H9 (cell line): ENCODE data around the gene ALDH1B1. TPM values are rescaled to one million over a fixed set of nuclear protein-coding genes. Genes with fewer than 3 reads are reported as not detected.

Experiments used
- DNase-seq: peaks from one replicate; pipeline ENCODE4 v3.0.0-alpha.2; 2017
- H2AFZ ChIP-seq: one replicate; pipeline ENCODE4 v1.6.1; 2013; ENCODE audit warnings: mild to moderate bottlenecking, low read length, control low read depth, moderate library complexity
- H2AK5ac ChIP-seq: 2 replicates; pipeline ENCODE4 v1.6.1; 2013; ENCODE audit warnings: low read length, control low read depth, mixed read lengths; ENCODE audit not compliant: insufficient read length
- H2BK120ac ChIP-seq: one replicate; pipeline ENCODE4 v1.6.1; 2013; ENCODE audit warnings: low read depth, mild to moderate bottlenecking, low read length, control low read depth, inconsistent platforms; ENCODE audit not compliant: poor library complexity, severe bottlenecking
- H2BK12ac ChIP-seq: 2 replicates; pipeline ENCODE4 v1.6.1; 2013; ENCODE audit warnings: low read length, control low read depth, mixed read lengths, low read depth; ENCODE audit not compliant: insufficient read length
- H2BK15ac ChIP-seq: 2 replicates; pipeline ENCODE4 v1.6.1; 2013; ENCODE audit warnings: low read depth, low read length, control low read depth
- H2BK20ac ChIP-seq: one replicate; pipeline ENCODE4 v1.6.1; 2013; ENCODE audit warnings: low read depth, mild to moderate bottlenecking, low read length, control low read depth, inconsistent platforms; ENCODE audit not compliant: poor library complexity, severe bottlenecking
- H2BK5ac ChIP-seq: 2 replicates; pipeline ENCODE4 v1.6.1; 2013; ENCODE audit warnings: low read length, control low read depth, mixed read lengths; ENCODE audit not compliant: insufficient read length
- H3K14ac ChIP-seq: 2 replicates; pipeline ENCODE4 v1.6.1; 2013; ENCODE audit warnings: low read length, control low read depth; ENCODE audit not compliant: insufficient read depth
- H3K18ac ChIP-seq: 2 replicates; pipeline ENCODE4 v1.6.1; 2013; ENCODE audit warnings: low read depth, mild to moderate bottlenecking, mixed read lengths, low read length, control low read depth; ENCODE audit not compliant: insufficient read length
- H3K23ac ChIP-seq: 2 replicates; pipeline ENCODE4 v1.6.1; 2013; ENCODE audit warnings: low read length, control low read depth, mixed read lengths, low read depth; ENCODE audit not compliant: insufficient read length
- H3K23me2 ChIP-seq: 2 replicates; pipeline ENCODE4 v1.6.1; 2013; ENCODE audit warnings: low read depth, mild to moderate bottlenecking, mixed read lengths, low read length, control low read depth; ENCODE audit not compliant: insufficient read length, poor library complexity, severe bottlenecking
- H3K27ac ChIP-seq: 2 replicates; pipeline ENCODE4 v1.5.1; 2013; ENCODE audit warnings: low read length, control low read depth, mixed read lengths, low read depth; ENCODE audit not compliant: insufficient read length
- H3K27me3 ChIP-seq: 2 replicates; pipeline ENCODE4 v1.6.1; 2013; ENCODE audit warnings: low read length, control low read depth, inconsistent platforms; ENCODE audit not compliant: insufficient read depth
- H3K4ac ChIP-seq: 2 replicates; pipeline ENCODE4 v1.6.1; 2013; ENCODE audit warnings: low read depth, mild to moderate bottlenecking, control low read depth, inconsistent platforms, low read length, moderate library complexity
- H3K4me1 ChIP-seq: 2 replicates; pipeline ENCODE4 v1.6.1; 2013; ENCODE audit warnings: low read length, control low read depth, inconsistent platforms; ENCODE audit not compliant: insufficient read depth
- H3K4me2 ChIP-seq: 2 replicates; pipeline ENCODE4 v1.6.1; 2013; ENCODE audit warnings: low read length, control low read depth, mixed read lengths; ENCODE audit not compliant: insufficient read length, insufficient read depth
- H3K56ac ChIP-seq: 2 replicates; pipeline ENCODE4 v1.6.1; 2013; ENCODE audit warnings: low read depth, mild to moderate bottlenecking, mixed read lengths, low read length, control low read depth; ENCODE audit not compliant: insufficient read length
- H3K79me1 ChIP-seq: 2 replicates; pipeline ENCODE4 v1.6.1; 2013; ENCODE audit warnings: low read depth, mild to moderate bottlenecking, moderate library complexity, low read length, control low read depth, inconsistent platforms; ENCODE audit not compliant: insufficient read depth, poor library complexity, severe bottlenecking
- H3K79me2 ChIP-seq: 2 replicates; pipeline ENCODE4 v1.6.1; 2013; ENCODE audit warnings: low read length, control low read depth, inconsistent platforms; ENCODE audit not compliant: insufficient read depth
- H3K9ac ChIP-seq: 2 replicates; pipeline ENCODE4 v1.6.1; 2013; ENCODE audit warnings: low read length, control low read depth, mixed read lengths; ENCODE audit not compliant: insufficient read length; ENCODE audit errors: extremely low read depth
- H3K9me3 ChIP-seq: one replicate; pipeline ENCODE4 v1.6.1; 2013; ENCODE audit warnings: low read depth, low read length, inconsistent platforms; ENCODE audit not compliant: control insufficient read depth
- H3T11ph ChIP-seq: one replicate; pipeline ENCODE4 v1.6.1; 2013; ENCODE audit warnings: mild to moderate bottlenecking, low read length, control low read depth, inconsistent platforms
- H4K20me1 ChIP-seq: one replicate; pipeline ENCODE4 v1.6.1; 2013; ENCODE audit not compliant: control insufficient read depth, insufficient read length, insufficient read depth
- H4K5ac ChIP-seq: 2 replicates; pipeline ENCODE4 v1.6.1; 2013; ENCODE audit warnings: low read depth, mild to moderate bottlenecking, mixed read lengths, low read length, control low read depth; ENCODE audit not compliant: insufficient read length
- H4K8ac ChIP-seq: replicated peaks from 2 replicates; pipeline ENCODE4 v1.6.1; 2013; ENCODE audit warnings: low read length, control low read depth, mixed read lengths, low read depth; ENCODE audit not compliant: insufficient read length
- H4K91ac ChIP-seq: 2 replicates; pipeline ENCODE4 v1.6.1; 2013; ENCODE audit warnings: low read depth, mild to moderate bottlenecking, moderate library complexity, mixed read lengths, low read length, control low read depth; ENCODE audit not compliant: insufficient read length
- H3K27ac Mint-ChIP-seq, 3 experiments: 2 replicates in 2 of 3; 3 replicates in 1 of 3; pipeline ENCODE4 v1.8.0; 2020 to 2021; ENCODE audit warnings: mixed read lengths in 3 of 3, mild to moderate bottlenecking in 1 of 3, moderate library complexity in 1 of 3
- H3K27me3 Mint-ChIP-seq: 2 replicates; pipeline ENCODE4 v1.8.0; 2021; ENCODE audit warnings: low read depth, mild to moderate bottlenecking, moderate library complexity, mixed read lengths
- H3K36me3 Mint-ChIP-seq, 3 experiments: 2 replicates in 2 of 3; 3 replicates in 1 of 3; pipeline ENCODE4 v1.8.0; 2020 to 2021; ENCODE audit warnings: low read depth in 3 of 3, mixed read lengths in 3 of 3; ENCODE audit not compliant: insufficient read depth in 1 of 3
- H3K4me1 Mint-ChIP-seq, 2 experiments: 2 replicates each; pipeline ENCODE4 v1.8.0; 2020; ENCODE audit warnings: mixed read lengths in 2 of 2
- H3K4me3 Mint-ChIP-seq, 2 experiments: 2 replicates in 1 of 2; 3 replicates in 1 of 2; pipeline ENCODE4 v1.8.0; 2020 to 2021; ENCODE audit warnings: mild to moderate bottlenecking in 2 of 2, mixed read lengths in 2 of 2, moderate library complexity in 1 of 2
- H3K9me3 Mint-ChIP-seq, 2 experiments: 2 replicates in 1 of 2; 3 replicates in 1 of 2; pipeline ENCODE4 v1.8.0; 2020; ENCODE audit warnings: mild to moderate bottlenecking in 2 of 2, mixed read lengths in 2 of 2, moderate library complexity in 1 of 2
- WGBS: extraction: QIAGEN DNeasy Blood & Tissue Kit; methylation state at CpG from one replicate; pipeline ENCODE4 v1.1.7; 2013; ENCODE audit warnings: missing lambda C conversion rate, low lambda C conversion rate, mixed read lengths; ENCODE audit not compliant: insufficient read length; ENCODE audit errors: extremely low coverage; 5-methylcytosine and 5-hydroxymethylcytosine counted together
- total RNA-seq: library from RNA; stranded (reverse); gene quantifications from 2 replicates; pipeline ENCODE4 v1.2.1, GENCODE V29; 2021
- TF ChIP-seq, protein P1 (sequence below): fragments of 200-600 bp; sonication (generic); conservative IDR thresholded peaks from 3 replicates; pipeline ENCODE4 v1.8.0; 2021; ENCODE audit warnings: antibody characterized with exemption, mild to moderate bottlenecking

Gene ALDH1B1
- total RNA-seq, 1 experiment from 2014 or later: 49.6 TPM

DNA sequence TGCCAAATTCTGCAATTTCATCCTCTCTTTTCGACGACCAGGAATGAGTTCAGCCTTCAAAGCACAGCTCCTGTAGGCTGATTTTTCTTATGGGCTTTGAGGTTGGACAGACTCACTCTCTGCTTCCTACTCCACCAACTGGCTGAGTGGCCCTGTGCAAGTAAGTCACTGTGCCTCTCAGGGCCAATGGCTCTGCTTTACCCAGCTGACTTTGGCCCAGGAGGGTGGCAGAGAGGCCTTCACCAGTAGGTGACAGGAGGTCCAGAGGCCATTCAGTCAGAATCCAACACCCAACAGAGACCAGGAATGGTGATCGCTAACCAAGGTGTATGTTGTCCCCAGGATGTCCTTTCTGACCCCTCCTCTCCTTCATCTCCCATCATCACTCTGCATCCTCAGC lies 49.5 kb upstream of the ALDH1B1 start:
- Histone ChIP-seq H3K27me3 (no peaks in the 10 kb centered on the region), H3K23ac (no peak overlapping the region), H2AFZ (no peak overlapping the region), H3K79me1 (no peaks in the 10 kb centered on the region), H3T11ph (no peak overlapping the region), H4K5ac (no peak overlapping the region), H3K4me2 (no peak overlapping the region), H4K8ac (no peak overlapping the region), H3K23me2 (no peaks in the 10 kb centered on the region), H4K91ac (no peak overlapping the region), H2AK5ac (no peak overlapping the region), H3K4me1 (no peaks in the 10 kb centered on the region), H2BK15ac (no peak overlapping the region), H2BK120ac (no peak overlapping the region), H2BK20ac (no peak overlapping the region), H2BK5ac (no peak overlapping the region), H3K4ac (no peak overlapping the region), H3K9ac (no peak overlapping the region), H3K79me2 (no peaks in the 10 kb centered on the region), H2BK12ac (no peak overlapping the region), H3K14ac (no peak overlapping the region), H3K27ac (no peak overlapping the region), H3K56ac (no peak overlapping the region), H4K20me1 (no peaks in the 10 kb centered on the region), H3K9me3 (no peaks in the 10 kb centered on the region), H3K18ac (no peak overlapping the region)
- TF ChIP-seq, protein P1, sequence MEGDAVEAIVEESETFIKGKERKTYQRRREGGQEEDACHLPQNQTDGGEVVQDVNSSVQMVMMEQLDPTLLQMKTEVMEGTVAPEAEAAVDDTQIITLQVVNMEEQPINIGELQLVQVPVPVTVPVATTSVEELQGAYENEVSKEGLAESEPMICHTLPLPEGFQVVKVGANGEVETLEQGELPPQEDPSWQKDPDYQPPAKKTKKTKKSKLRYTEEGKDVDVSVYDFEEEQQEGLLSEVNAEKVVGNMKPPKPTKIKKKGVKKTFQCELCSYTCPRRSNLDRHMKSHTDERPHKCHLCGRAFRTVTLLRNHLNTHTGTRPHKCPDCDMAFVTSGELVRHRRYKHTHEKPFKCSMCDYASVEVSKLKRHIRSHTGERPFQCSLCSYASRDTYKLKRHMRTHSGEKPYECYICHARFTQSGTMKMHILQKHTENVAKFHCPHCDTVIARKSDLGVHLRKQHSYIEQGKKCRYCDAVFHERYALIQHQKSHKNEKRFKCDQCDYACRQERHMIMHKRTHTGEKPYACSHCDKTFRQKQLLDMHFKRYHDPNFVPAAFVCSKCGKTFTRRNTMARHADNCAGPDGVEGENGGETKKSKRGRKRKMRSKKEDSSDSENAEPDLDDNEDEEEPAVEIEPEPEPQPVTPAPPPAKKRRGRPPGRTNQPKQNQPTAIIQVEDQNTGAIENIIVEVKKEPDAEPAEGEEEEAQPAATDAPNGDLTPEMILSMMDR: no peak
- no peak overlapping the region for H3K4me3 Mint-ChIP-seq
- H3K4me1 Mint-ChIP-seq: peaks cover 23 to 30% of the 10 kb centered on the region in 2 experiments
- H3K36me3 Mint-ChIP-seq: peaks cover 0 to 2% (median 0%) of the 10 kb centered on the region in 3 experiments; a peak in 2 of 7 replicates
- H3K9me3 Mint-ChIP-seq: no peaks in the 10 kb centered on the region
- no peak for DNase-seq
- H3K27me3 Mint-ChIP-seq: peaks cover 79% of the 10 kb centered on the region
- no CpG with 5 or more reads among the region's 3 CpGs for WGBS
- H3K27ac Mint-ChIP-seq: no peak overlapping the region
